Smooth muscle cell (in vitro differentiated cells): ENCODE measurements around the gene KDM2B. TPM values are rescaled to one million over a fixed set of nuclear protein-coding genes. Genes with fewer than 3 reads are reported as not detected.

Source experiments
- DNase-seq: peaks from one replicate; lab custom pipeline; 2025; ENCODE audit not compliant: unreplicated experiment; lab: John Stamatoyannopoulos, UW
- H2AFZ ChIP-seq: fragments of 200-600 bp; sonication (generic); 2 replicates; pipeline ENCODE4 v1.6.0; 2016; ENCODE audit warnings: antibody characterized with exemption, low read depth, mild to moderate bottlenecking
- H3F3A ChIP-seq: fragments of 200-600 bp; sonication (generic); 2 replicates; pipeline ENCODE4 v1.6.0; 2017; ENCODE audit warnings: antibody characterized with exemption, low read depth
- H3K27ac ChIP-seq: fragments of 200-600 bp; sonication (generic); 2 replicates; pipeline ENCODE4 v1.5.1; 2016; ENCODE audit warnings: low read depth, mild to moderate bottlenecking
- H3K27me3 ChIP-seq: fragments of 200-600 bp; sonication (generic); 2 replicates; pipeline ENCODE4 v1.6.1; 2016; ENCODE audit warnings: low read depth, mild to moderate bottlenecking
- H3K36me3 ChIP-seq: fragments of 200-600 bp; sonication (generic); 2 replicates; pipeline ENCODE4 v1.5.1; 2016; ENCODE audit warnings: low read depth
- H3K4me1 ChIP-seq: fragments of 200-600 bp; sonication (generic); 2 replicates; pipeline ENCODE4 v1.5.1; 2016; ENCODE audit warnings: low read depth
- H3K4me2 ChIP-seq: fragments of 200-600 bp; sonication (generic); 2 replicates; pipeline ENCODE4 v1.6.0; 2016; ENCODE audit warnings: mild to moderate bottlenecking
- H3K4me3 ChIP-seq: fragments of 200-600 bp; sonication (generic); 2 replicates; pipeline ENCODE4 v1.5.1; 2016; ENCODE audit warnings: mild to moderate bottlenecking
- H3K79me2 ChIP-seq: fragments of 200-600 bp; sonication (generic); 2 replicates; pipeline ENCODE4 v1.6.0; 2016; ENCODE audit warnings: low read depth, mild to moderate bottlenecking
- H3K9ac ChIP-seq: fragments of 200-600 bp; sonication (generic); 2 replicates; pipeline ENCODE4 v1.6.0; 2016; ENCODE audit warnings: low read depth
- H3K9me3 ChIP-seq: fragments of 200-600 bp; sonication (generic); replicated peaks from 2 replicates; pipeline ENCODE4 v1.5.1; 2016; ENCODE audit warnings: low read depth
- H4K20me1 ChIP-seq: fragments of 200-600 bp; sonication (generic); 2 replicates; pipeline ENCODE4 v1.6.0; 2016; ENCODE audit warnings: low read depth
- CTCF ChIP-seq: fragments of 200-600 bp; sonication (generic); IDR thresholded peaks from 2 replicates; pipeline ENCODE4 v1.5.1; 2017; ENCODE audit warnings: borderline replicate concordance, mild to moderate bottlenecking, antibody characterized with exemption; ENCODE audit not compliant: insufficient read depth, poor library complexity, severe bottlenecking
- WGBS: methylation state at CpG from one replicate; pipeline ENCODE4 v1.1.7; 2016; ENCODE audit warnings: low lambda C conversion rate; 5-methylcytosine and 5-hydroxymethylcytosine counted together
- polyA plus RNA-seq: library from polyadenylated mRNA; unstranded; fragments of >200 nt; fragmentation: Nextera tagmentation; extraction: Ambion mirVana; gene quantifications from 2 replicates; pipeline ENCODE4 v1.2.1, GENCODE V29; 2016
- total RNA-seq: library from RNA; depleted of rRNA; stranded (reverse); fragments of >200 nt; gene quantifications from 2 replicates; pipeline ENCODE4 v1.2.3, GENCODE V29; 2014

Gene KDM2B
- total and polyA plus RNA-seq, 2 experiments from 2014 or later = 16.3 to 34.9 TPM

- H3K27ac ChIP-seq = no peak overlapping the region
- no peak overlapping the region for H3K4me2 ChIP-seq
- no peaks in the 10 kb centered on the region for H3K79me2 ChIP-seq
- DNase-seq = no peak
- H3K4me1 ChIP-seq = no peaks in the 10 kb centered on the region
- no peak for TF ChIP-seq CTCF
- H4K20me1 ChIP-seq = no peaks in the 10 kb centered on the region
- no peaks in the 10 kb centered on the region for H3F3A ChIP-seq
- no peak overlapping the region for H3K9ac ChIP-seq
- H3K4me3 ChIP-seq = no peak overlapping the region
- H2AFZ ChIP-seq = no peak overlapping the region
- WGBS = 81% methylated on average over 17 of the region's 17 CpGs
- H3K9me3 ChIP-seq = no peaks in the 10 kb centered on the region
- H3K27me3 ChIP-seq = no peaks in the 10 kb centered on the region
- no peaks in the 10 kb centered on the region for H3K36me3 ChIP-seq
Observed at GRCh38 chr12:121513464-121514183, 67.2 kb downstream of the KDM2B start.

GRCh38 chr12:121512561-121512960, 68.3 kb downstream of the KDM2B start:
- H3K4me1 ChIP-seq = no peaks in the 10 kb centered on the region
- no peak overlapping the region for H3K9ac ChIP-seq
- H3K27me3 ChIP-seq = no peaks in the 10 kb centered on the region
- no peaks in the 10 kb centered on the region for H3F3A ChIP-seq
- H2AFZ ChIP-seq = no peak overlapping the region
- H3K36me3 ChIP-seq = no peaks in the 10 kb centered on the region
- H3K9me3 ChIP-seq = no peaks in the 10 kb centered on the region
- no peak overlapping the region for H3K27ac ChIP-seq
- DNase-seq = no peak
- TF ChIP-seq CTCF = no peak
- no peak overlapping the region for H3K4me3 ChIP-seq
- no peaks in the 10 kb centered on the region for H4K20me1 ChIP-seq
- no peaks in the 10 kb centered on the region for H3K79me2 ChIP-seq
- no peak overlapping the region for H3K4me2 ChIP-seq
- WGBS = 83% methylated on average over 12 of the region's 12 CpGs

GRCh38 chr12:121511916-121512315, 68.9 kb downstream of the KDM2B start:
- WGBS = 93% methylated on average over 12 of the region's 12 CpGs
- H3K79me2 ChIP-seq = no peaks in the 10 kb centered on the region
- no peaks in the 10 kb centered on the region for H3K27me3 ChIP-seq
- no peak overlapping the region for H3K9ac ChIP-seq
- no peak overlapping the region for H2AFZ ChIP-seq
- no peaks in the 10 kb centered on the region for H3K4me1 ChIP-seq
- no peak for TF ChIP-seq CTCF
- no peaks in the 10 kb centered on the region for H4K20me1 ChIP-seq
- no peaks in the 10 kb centered on the region for H3K9me3 ChIP-seq
- H3K36me3 ChIP-seq = no peaks in the 10 kb centered on the region
- no peak overlapping the region for H3K27ac ChIP-seq
- no peak for DNase-seq
- H3F3A ChIP-seq = no peaks in the 10 kb centered on the region
- no peak overlapping the region for H3K4me3 ChIP-seq
- no peak overlapping the region for H3K4me2 ChIP-seq

- Histone ChIP-seq H3K4me2 (no peak overlapping the region), H3K27me3 (no peaks in the 10 kb centered on the region), H3K4me1 (no peaks in the 10 kb centered on the region), H3F3A (no peaks in the 10 kb centered on the region), H3K9ac (no peak overlapping the region), H2AFZ (no peak overlapping the region), H3K79me2 (no peaks in the 10 kb centered on the region), H3K9me3 (no peaks in the 10 kb centered on the region), H3K36me3 (no peaks in the 10 kb centered on the region), H3K4me3 (no peak overlapping the region), H3K27ac (no peak overlapping the region), H4K20me1 (no peaks in the 10 kb centered on the region)
- over 99% methylated on average over 15 of the region's 16 CpGs for WGBS
- no peak for TF ChIP-seq CTCF
- DNase-seq = no peak
Observed at GRCh38 chr12:121509339-121509738, 71.5 kb downstream of the KDM2B start.
